Loucy (cell line): ENCODE data around the gene NEK6.

Experiments
- H2AFZ ChIP-seq: fragments of 200-600 bp; sonication (generic); 2 replicates; pipeline ENCODE4 v1.6.0; 2016; ENCODE audit warnings: antibody characterized with exemption, mild to moderate bottlenecking, low read length, moderate library complexity
- H3F3A ChIP-seq: fragments of 200-600 bp; 2 replicates; pipeline ENCODE4 v1.6.0; 2016; ENCODE audit warnings: antibody characterized with exemption, low read depth, mild to moderate bottlenecking
- H3K27me3 ChIP-seq: fragments of 200-600 bp; sonication (generic); 2 replicates; pipeline ENCODE4 v1.6.1; 2014; ENCODE audit warnings: low read length, mild to moderate bottlenecking; ENCODE audit not compliant: insufficient read depth, poor library complexity, severe bottlenecking
- H3K36me3 ChIP-seq: fragments of 200-600 bp; sonication (generic); 2 replicates; pipeline ENCODE4 v1.6.1; 2016; ENCODE audit warnings: low read length; ENCODE audit not compliant: insufficient read depth
- H3K4me1 ChIP-seq: fragments of 200-600 bp; sonication (generic); 2 replicates; pipeline ENCODE4 v1.5.1; 2014; ENCODE audit warnings: low read length, mild to moderate bottlenecking; ENCODE audit not compliant: insufficient read depth, poor library complexity, severe bottlenecking
- H3K4me2 ChIP-seq: fragments of 200-600 bp; sonication (generic); 2 replicates; pipeline ENCODE4 v1.6.0; 2014; ENCODE audit warnings: antibody characterized with exemption, low read length, low read depth, mild to moderate bottlenecking; ENCODE audit not compliant: poor library complexity, severe bottlenecking
- H3K4me3 ChIP-seq: fragments of 200-600 bp; sonication (generic); 2 replicates; pipeline ENCODE4 v1.5.1; 2014; ENCODE audit warnings: low read length, mild to moderate bottlenecking, mixed read lengths; ENCODE audit not compliant: poor library complexity, severe bottlenecking
- H3K79me2 ChIP-seq: fragments of 200-600 bp; sonication (generic); 2 replicates; pipeline ENCODE4 v1.6.1; 2014; ENCODE audit warnings: low read length; ENCODE audit not compliant: insufficient read depth
- H3K9ac ChIP-seq: fragments of 200-600 bp; sonication (generic); 2 replicates; pipeline ENCODE4 v1.6.0; 2014; ENCODE audit warnings: mild to moderate bottlenecking, low read depth, low read length, moderate library complexity; ENCODE audit not compliant: poor library complexity, severe bottlenecking
- H3K9me2 ChIP-seq: fragments of 200-600 bp; sonication (generic); replicated peaks from 2 replicates; pipeline ENCODE4 v1.6.1; 2016; ENCODE audit warnings: low read depth, low read length, mixed read lengths
- H3K9me3 ChIP-seq: fragments of 200-600 bp; sonication (generic); 2 replicates; pipeline ENCODE4 v1.6.1; 2014; ENCODE audit warnings: mild to moderate bottlenecking, antibody characterized with exemption, low read length, low read depth; ENCODE audit not compliant: insufficient read depth
- H4K20me1 ChIP-seq: fragments of 200-600 bp; sonication (generic); 2 replicates; pipeline ENCODE4 v1.6.0; 2014; ENCODE audit warnings: antibody characterized with exemption, low read length, mild to moderate bottlenecking; ENCODE audit not compliant: insufficient read depth, poor library complexity, severe bottlenecking
- EZH2phosphoT487 ChIP-seq: fragments of 200-600 bp; IDR thresholded peaks from 2 replicates; pipeline ENCODE4 v1.6.1; 2018; ENCODE audit warnings: antibody characterized with exemption, mild to moderate bottlenecking, moderate library complexity, borderline replicate concordance
- TF ChIP-seq, protein P1 (sequence below): fragments of 200-600 bp; sonication (generic); conservative IDR thresholded peaks from 2 replicates; pipeline ENCODE4 v1.5.1; 2014; ENCODE audit warnings: mild to moderate bottlenecking, antibody characterized with exemption, low read length

Gene NEK6

DNA sequence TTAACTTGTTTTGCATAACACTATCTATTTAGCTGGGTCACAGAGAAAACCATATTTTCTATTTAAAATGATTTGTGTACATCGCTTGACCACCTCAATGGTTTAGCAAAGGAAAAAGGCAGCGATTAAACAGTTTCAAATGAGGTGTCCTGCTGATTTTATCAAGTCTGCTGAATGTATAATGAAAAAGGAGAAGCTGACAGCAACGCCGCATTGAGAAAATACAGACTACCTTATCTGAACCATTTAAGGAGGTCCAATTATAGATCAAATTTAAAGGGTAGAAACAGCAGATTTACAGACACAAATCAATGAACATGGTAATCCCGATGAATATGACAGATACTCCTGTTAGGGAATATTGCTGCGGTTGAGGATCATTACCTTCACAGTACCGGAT lies 127.9 kb downstream of the NEK6 start:
- Histone ChIP-seq H3K4me2 (no peak overlapping the region), H4K20me1 (peaks cover 24% of the 10 kb centered on the region), H3K4me1 (peaks cover 26% of the 10 kb centered on the region)

DNA sequence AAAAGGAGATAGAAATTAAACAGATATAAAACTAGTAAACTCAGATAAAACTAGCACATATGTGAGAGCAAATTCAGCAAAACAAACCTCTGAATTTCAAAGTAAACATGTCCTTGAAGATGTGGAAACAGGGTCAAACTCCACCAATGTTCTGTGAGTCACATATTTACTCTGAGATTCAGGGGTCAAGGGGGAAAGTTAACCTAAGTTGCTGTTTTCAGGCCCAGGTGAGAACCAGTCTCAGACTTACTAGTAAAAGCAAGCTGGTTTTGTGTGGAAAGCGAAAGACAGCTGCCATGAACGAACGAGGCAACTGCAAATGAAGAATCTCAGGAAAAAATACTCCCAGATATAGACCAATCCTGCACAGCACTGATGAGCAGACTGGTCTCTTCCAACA lies 128.5 kb downstream of the NEK6 start:
- H3K4me1 ChIP-seq, result peaks cover 23% of the 10 kb centered on the region
- H3K4me2 ChIP-seq, result no peak overlapping the region
- H4K20me1 ChIP-seq, result peaks cover 25% of the 10 kb centered on the region
- peaks cover 78% of the 10 kb centered on the region for H3K79me2 ChIP-seq
- no peaks in the 10 kb centered on the region for H3K9me3 ChIP-seq
- H3K9ac ChIP-seq, result no peak overlapping the region
- TF ChIP-seq EZH2phosphoT487, result no peak
- TF ChIP-seq, protein P1, sequence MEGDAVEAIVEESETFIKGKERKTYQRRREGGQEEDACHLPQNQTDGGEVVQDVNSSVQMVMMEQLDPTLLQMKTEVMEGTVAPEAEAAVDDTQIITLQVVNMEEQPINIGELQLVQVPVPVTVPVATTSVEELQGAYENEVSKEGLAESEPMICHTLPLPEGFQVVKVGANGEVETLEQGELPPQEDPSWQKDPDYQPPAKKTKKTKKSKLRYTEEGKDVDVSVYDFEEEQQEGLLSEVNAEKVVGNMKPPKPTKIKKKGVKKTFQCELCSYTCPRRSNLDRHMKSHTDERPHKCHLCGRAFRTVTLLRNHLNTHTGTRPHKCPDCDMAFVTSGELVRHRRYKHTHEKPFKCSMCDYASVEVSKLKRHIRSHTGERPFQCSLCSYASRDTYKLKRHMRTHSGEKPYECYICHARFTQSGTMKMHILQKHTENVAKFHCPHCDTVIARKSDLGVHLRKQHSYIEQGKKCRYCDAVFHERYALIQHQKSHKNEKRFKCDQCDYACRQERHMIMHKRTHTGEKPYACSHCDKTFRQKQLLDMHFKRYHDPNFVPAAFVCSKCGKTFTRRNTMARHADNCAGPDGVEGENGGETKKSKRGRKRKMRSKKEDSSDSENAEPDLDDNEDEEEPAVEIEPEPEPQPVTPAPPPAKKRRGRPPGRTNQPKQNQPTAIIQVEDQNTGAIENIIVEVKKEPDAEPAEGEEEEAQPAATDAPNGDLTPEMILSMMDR, result no peak
- H3K36me3 ChIP-seq, result peaks cover 23% of the 10 kb centered on the region; the same call in 1 of the 2 replicates
- H3K4me3 ChIP-seq, result no peak overlapping the region
- H2AFZ ChIP-seq, result no peak overlapping the region
- H3K9me2 ChIP-seq, result no peaks in the 10 kb centered on the region
- no peaks in the 10 kb centered on the region for H3K27me3 ChIP-seq
- no peaks in the 10 kb centered on the region for H3F3A ChIP-seq

More for the DNA sequence above, 127.9 kb downstream of the NEK6 start:
- H3K27me3 ChIP-seq, result no peaks in the 10 kb centered on the region
- H3K79me2 ChIP-seq, result peaks cover 73% of the 10 kb centered on the region
- no peaks in the 10 kb centered on the region for H3K9me2 ChIP-seq
- no peaks in the 10 kb centered on the region for H3F3A ChIP-seq
- TF ChIP-seq, protein P1, result no peak
- TF ChIP-seq EZH2phosphoT487, result no peak
- H2AFZ ChIP-seq, result no peak overlapping the region
- peaks cover 23% of the 10 kb centered on the region; the same call in 1 of the 2 replicates for H3K36me3 ChIP-seq
- no peak overlapping the region for H3K4me3 ChIP-seq
- no peaks in the 10 kb centered on the region for H3K9me3 ChIP-seq
- no peak overlapping the region for H3K9ac ChIP-seq

DNA sequence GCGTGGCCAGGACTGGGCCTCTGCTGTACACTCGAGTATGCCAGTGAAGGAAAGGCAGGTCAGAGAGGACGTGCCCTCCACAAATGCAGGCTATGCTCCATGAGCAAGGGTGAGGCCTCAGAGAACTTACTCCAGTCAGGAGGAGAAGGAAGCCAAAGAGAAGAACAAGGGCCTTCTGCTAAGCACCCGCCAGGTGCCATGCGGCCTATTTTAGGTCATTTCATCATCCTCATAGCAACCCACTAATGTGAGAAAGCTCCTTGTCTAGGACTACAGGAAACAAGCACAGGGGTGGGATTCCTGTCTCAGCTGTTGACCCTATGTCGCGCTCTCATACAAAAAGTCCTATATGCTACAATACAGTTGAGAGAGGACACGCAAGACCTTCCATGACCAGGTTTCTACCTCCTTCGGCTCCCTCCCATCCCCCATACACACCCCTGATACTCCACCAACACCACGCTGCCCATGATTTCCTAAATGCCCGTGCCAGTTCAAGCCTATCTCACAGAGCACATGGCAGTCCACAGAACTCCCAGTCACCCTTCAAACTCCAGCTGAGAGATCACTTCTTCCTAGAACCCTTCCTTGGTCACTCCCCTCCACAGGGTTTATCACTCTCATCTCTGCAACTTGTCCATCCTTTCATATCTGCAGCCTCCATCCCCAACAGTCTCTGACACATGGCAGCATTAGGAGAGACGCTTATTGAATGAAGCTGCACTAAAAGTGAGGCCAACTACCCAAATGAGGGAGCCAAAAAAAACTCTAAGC lies 130.7 kb downstream of the NEK6 start:
- H3K9me3 ChIP-seq, result no peaks in the 10 kb centered on the region
- H3K9ac ChIP-seq, result no peak overlapping the region
- peaks cover 29% of the 10 kb centered on the region for H4K20me1 ChIP-seq
- H3K36me3 ChIP-seq, result peaks cover 17% of the 10 kb centered on the region; the same call in 1 of the 2 replicates
- peaks cover 16% of the 10 kb centered on the region for H3K4me1 ChIP-seq
- no peak overlapping the region for H2AFZ ChIP-seq
- H3K79me2 ChIP-seq, result peaks cover 97% of the 10 kb centered on the region
- no peaks in the 10 kb centered on the region for H3K27me3 ChIP-seq
- H3K4me3 ChIP-seq, result no peak overlapping the region
- H3F3A ChIP-seq, result no peaks in the 10 kb centered on the region
- TF ChIP-seq EZH2phosphoT487, result no peak
- TF ChIP-seq, protein P1, result no peak
- no peaks in the 10 kb centered on the region for H3K9me2 ChIP-seq
- no peak overlapping the region for H3K4me2 ChIP-seq
